ENCODE data around the gene LAMA2.

LAMA2 gene

DNA sequence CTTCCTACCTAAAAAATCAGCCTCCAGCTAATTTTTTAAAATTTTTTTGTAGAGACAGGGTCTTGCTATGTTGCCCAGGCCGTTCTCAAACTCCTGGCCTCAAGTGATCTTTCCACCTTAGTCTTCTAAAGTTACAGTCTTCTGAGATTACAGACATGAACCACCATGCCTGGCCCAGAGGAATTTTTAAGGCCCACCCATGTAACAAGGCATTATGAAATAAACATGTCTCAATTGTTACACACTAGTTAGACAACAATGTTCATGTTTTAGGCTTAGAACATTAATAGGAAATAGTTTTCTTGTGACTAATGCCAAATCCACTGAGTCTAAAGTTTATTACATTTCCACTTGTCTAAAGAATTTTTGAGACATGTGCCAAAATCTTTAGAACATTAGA lies 221.2 kb downstream of the LAMA2 start:
- TF ChIP-seq, protein P1, sequence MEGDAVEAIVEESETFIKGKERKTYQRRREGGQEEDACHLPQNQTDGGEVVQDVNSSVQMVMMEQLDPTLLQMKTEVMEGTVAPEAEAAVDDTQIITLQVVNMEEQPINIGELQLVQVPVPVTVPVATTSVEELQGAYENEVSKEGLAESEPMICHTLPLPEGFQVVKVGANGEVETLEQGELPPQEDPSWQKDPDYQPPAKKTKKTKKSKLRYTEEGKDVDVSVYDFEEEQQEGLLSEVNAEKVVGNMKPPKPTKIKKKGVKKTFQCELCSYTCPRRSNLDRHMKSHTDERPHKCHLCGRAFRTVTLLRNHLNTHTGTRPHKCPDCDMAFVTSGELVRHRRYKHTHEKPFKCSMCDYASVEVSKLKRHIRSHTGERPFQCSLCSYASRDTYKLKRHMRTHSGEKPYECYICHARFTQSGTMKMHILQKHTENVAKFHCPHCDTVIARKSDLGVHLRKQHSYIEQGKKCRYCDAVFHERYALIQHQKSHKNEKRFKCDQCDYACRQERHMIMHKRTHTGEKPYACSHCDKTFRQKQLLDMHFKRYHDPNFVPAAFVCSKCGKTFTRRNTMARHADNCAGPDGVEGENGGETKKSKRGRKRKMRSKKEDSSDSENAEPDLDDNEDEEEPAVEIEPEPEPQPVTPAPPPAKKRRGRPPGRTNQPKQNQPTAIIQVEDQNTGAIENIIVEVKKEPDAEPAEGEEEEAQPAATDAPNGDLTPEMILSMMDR (IDR thresholded peaks at IDR 0.05) = no peak
- DNase-seq (ENCODE audit: low spot score) = no peak
- Histone ChIP-seq H3K27ac (peak overlapping the region; percentile 23 to 71), H3K4me3 (no peak overlapping the region)

DNA sequence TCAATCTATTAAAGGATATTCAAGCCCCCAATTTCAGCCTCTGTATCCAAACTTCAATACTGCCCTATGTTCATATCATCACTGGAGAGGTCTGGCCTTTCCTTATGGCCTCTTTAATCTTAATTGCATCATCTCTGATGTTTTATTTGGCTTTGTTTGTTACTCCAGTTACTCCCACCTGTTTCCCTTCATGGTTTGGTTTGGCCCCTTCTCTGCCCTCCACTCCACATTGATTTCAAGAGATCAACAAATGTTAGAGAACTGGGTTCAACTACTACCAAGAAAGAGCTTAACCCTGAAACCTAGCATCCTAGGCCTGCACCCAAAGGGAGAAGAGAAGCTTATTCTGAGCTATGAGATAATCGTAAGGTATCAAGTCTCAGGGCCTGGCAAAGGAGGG lies 221.6 kb downstream of the LAMA2 start:
- Histone ChIP-seq H3K27ac (peak overlapping the region; percentile 23 to 71), H3K4me3 (no peak overlapping the region)
- TF ChIP-seq, protein P1 (IDR thresholded peaks at IDR 0.05) = no peak
- DNase-seq (ENCODE audit: low spot score) = no peak

DNA sequence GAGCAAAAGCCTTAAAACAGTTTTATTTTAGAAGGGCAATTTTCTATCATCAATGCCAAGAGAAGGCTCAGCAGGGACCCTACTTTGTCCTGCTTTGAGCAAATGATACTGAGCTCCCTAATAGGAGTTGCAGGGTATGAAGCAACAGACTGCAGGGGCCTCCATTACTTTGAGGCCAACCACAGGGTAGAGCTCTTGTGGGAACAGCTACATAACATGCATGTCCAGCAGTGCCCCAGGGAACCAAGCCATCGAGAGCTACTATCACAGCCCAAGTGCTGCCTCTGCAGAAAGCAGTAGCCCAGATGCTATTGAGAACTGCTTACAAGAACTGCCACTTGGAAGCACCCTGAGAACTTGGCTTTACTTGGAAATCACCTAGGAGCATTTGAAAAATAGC lies 222.1 kb downstream of the LAMA2 start:
- TF ChIP-seq, protein P1 (IDR thresholded peaks at IDR 0.05) = no peak
- no peak for DNase-seq (ENCODE audit: low spot score)
- no peak overlapping the region for H3K4me3 ChIP-seq
- peak overlapping the region; percentile 23 to 71 for H3K27ac ChIP-seq

DNA sequence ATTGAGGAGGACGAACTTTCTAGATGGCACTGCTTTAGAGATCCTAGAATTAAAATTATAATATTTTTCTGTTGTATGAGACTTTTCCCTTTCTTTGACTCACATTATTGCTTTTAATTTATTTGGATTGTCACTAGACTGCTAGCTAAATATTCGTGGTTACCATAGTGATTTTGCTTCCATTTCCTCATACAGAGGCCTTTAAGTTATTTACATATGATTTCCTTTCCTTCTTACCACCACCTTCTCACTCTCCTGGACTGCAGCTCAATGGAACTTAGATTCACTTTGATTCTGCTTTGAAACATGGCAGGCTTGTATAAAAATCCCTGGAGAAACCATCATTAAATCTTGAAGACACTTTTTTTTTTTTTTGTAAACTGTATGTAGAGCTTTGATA lies 222.9 kb downstream of the LAMA2 start:
- DNase-seq (ENCODE audit: low spot score) = no peak
- TF ChIP-seq, protein P1 (IDR thresholded peaks at IDR 0.05) = no peak
- no peak overlapping the region for H3K4me3 ChIP-seq
- H3K27ac ChIP-seq = peak overlapping the region in 1 of 2 donors; percentile 71

DNA sequence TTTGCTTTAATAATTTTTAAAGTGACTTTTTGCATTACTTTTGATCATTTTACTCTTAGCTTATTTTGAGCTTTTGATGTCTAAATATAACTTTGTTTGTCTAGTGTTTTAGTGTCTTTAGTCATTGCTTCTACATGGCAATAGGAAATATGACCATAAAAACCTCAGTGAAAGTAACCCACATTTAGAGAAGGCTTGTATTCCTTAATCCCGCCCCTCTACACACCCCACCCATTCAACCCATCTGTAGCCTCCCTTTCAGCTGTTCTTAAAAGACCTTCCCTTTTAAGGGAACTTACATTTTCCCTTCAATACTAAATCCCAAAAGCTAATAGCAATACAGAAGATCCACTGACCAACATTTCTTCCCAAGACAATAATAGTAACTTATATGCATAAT lies 225.4 kb downstream of the LAMA2 start:
- H3K27ac ChIP-seq = peak overlapping the region in 1 of 2 donors; percentile 18
- no peak overlapping the region for H3K4me3 ChIP-seq
- TF ChIP-seq, protein P1 (IDR thresholded peaks at IDR 0.05) = no peak
- no peak for DNase-seq (ENCODE audit: low spot score)

DNA sequence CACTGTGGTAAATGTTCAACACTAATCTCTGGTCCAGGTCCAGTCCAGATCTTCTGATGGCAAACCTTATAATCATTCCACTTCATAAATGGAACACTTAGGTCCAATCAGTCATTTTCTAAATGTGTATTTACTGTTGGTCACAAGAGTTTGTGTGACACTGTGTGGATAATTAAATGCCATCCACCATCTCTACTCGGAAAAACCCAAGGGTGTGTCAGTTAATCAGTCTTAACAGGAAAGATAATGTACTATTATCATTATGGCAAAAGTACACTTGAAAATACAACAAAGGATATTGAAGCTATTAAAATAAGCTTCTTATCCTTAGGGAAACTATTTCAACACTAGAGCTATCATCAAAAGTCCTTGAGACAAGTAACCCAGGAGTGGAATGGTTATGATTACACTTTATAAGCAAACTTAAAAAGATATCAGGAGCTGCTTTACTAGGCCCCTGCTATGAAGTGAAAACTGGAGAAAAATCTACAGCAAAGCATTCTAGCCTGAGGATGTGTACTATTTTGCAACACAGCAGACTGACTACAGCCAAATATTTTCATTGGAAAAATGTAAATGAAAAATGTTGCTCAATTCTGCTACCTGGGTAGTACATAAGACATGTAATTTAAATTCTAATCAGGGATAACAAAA lies 227.9 kb downstream of the LAMA2 start:
- TF ChIP-seq, protein P1 (IDR thresholded peaks at IDR 0.05) = no peak
- peak overlapping the region in 1 of 2 donors; percentile 13 for H3K27ac ChIP-seq
- no peak overlapping the region for H3K4me3 ChIP-seq
- no peak for DNase-seq (ENCODE audit: low spot score)

DNA sequence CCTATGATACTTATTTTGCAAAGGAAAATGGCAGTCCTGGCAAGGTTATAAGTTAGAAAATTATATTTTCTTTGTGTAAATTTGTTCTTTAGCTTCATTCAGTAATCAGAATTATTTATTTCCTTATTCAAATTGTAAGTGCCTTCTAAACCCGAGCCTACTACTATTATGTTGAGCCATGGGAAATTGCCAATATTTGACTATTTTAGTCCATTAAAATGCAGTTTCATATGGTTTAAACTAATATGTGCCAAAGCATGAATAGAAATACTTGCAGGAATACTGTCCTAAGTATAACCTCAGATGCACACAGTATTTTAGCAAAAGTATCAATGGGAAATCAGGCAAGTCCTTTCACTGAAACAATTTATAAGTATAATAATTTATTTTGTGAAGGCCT lies 228.4 kb downstream of the LAMA2 start:
- DNase-seq (ENCODE audit: low spot score) = no peak
- TF ChIP-seq, protein P1 (IDR thresholded peaks at IDR 0.05) = no peak
- Histone ChIP-seq H3K4me3 (no peak overlapping the region), H3K27ac (no peak overlapping the region)

All from coronary artery (tissue), 2 donors.